Skeletal muscle tissue (tissue), 4 donors: ENCODE measurements around the gene ANKRD11. TPM values are rescaled to one million over a fixed set of nuclear protein-coding genes. Genes with fewer than 3 reads are reported as not detected.
"Not testable (repeated sequence)": the region's sequence is repeated elsewhere in the genome, so short reads cannot be mapped to it uniquely, and the experiment has no call there.

Source experiments
- H3K27ac ChIP-seq: one replicate; pipeline ENCODE4 v1.7.0; 2013; ENCODE audit warnings: mild to moderate bottlenecking, low read depth, low read length, inconsistent platforms
- H3K27me3 ChIP-seq, 3 donors: one replicate each; pipeline ENCODE4 v1.7.0; 2013; ENCODE audit warnings: low read length in 3 of 3; ENCODE audit not compliant: control insufficient read depth in 3 of 3, insufficient read depth in 3 of 3
- H3K36me3 ChIP-seq, 3 donors: one replicate each; pipeline ENCODE4 v1.7.0; 2013; ENCODE audit warnings: low read length in 3 of 3; ENCODE audit not compliant: control insufficient read depth in 3 of 3, insufficient read depth in 3 of 3
- H3K4me1 ChIP-seq, 3 donors: one replicate each; pipeline ENCODE4 v1.7.0; 2013; ENCODE audit warnings: low read length in 3 of 3, mild to moderate bottlenecking in 3 of 3; ENCODE audit not compliant: control insufficient read depth in 3 of 3, insufficient read depth in 3 of 3
- H3K4me3 ChIP-seq, 3 donors: one replicate each; pipeline ENCODE4 v1.7.0; 2013; ENCODE audit warnings: low read length in 3 of 3
- H3K9ac ChIP-seq, 3 donors: one replicate each; pipeline ENCODE4 v1.7.0; 2013; ENCODE audit warnings: low read length in 3 of 3, mild to moderate bottlenecking in 3 of 3, moderate library complexity in 2 of 3, low read depth in 1 of 3
- H3K9me3 ChIP-seq, 3 donors: one replicate each; pipeline ENCODE4 v1.7.0; 2013; ENCODE audit warnings: low read length in 3 of 3; ENCODE audit not compliant: control insufficient read depth in 3 of 3
- total RNA-seq: library from RNA; depleted of rRNA; stranded (reverse); fragments of >200 nt; gene quantifications from one replicate; pipeline ENCODE4 v1.2.3, GENCODE V29; 2014
- donor health status: Osteomylitis.

ANKRD11 gene
- total RNA-seq, 1 donor from 2014 or later = 21.4 TPM

- Histone ChIP-seq H3K36me3 (peaks cover 0 to 4% (median 0%) of the 10 kb centered on the region in 3 donors), H3K27ac (no peak overlapping the region), H3K4me3 (no peak overlapping the region), H3K4me1 (peaks cover 46 to 78% (median 64%) of the 10 kb centered on the region in 3 donors), H3K27me3 (no peaks in the 10 kb centered on the region), H3K9me3 (no peaks in the 10 kb centered on the region), H3K9ac (peak overlapping the region in 1 of 3 donors; percentile 25)
These were observed 122.8 kb downstream of the ANKRD11 start for GRCh38 chr16:89367538-89367915.

GRCh38 chr16:89366561-89367537 lies 123.5 kb downstream of the ANKRD11 start:
- Histone ChIP-seq H3K9me3 (no peaks in the 10 kb centered on the region), H3K27ac (no peak overlapping the region), H3K4me1 (peaks cover 51 to 78% (median 67%) of the 10 kb centered on the region in 3 donors)

GRCh38 chr16:89365996-89366395 lies 124.4 kb downstream of the ANKRD11 start:
- no peaks in the 10 kb centered on the region for H3K9me3 ChIP-seq
- no peaks in the 10 kb centered on the region for H3K27me3 ChIP-seq
- peaks cover 58 to 78% (median 70%) of the 10 kb centered on the region in 3 donors for H3K4me1 ChIP-seq
- H3K27ac ChIP-seq = no peak overlapping the region
- H3K36me3 ChIP-seq = no peaks in the 10 kb centered on the region
- no peak overlapping the region for H3K9ac ChIP-seq
- no peak overlapping the region for H3K4me3 ChIP-seq

More at GRCh38 chr16:89366561-89367537, 123.5 kb downstream of the ANKRD11 start:
- H3K36me3 ChIP-seq = peaks cover 0 to 4% (median 0%) of the 10 kb centered on the region in 3 donors
- no peak overlapping the region for H3K4me3 ChIP-seq
- H3K27me3 ChIP-seq = no peaks in the 10 kb centered on the region
- no peak overlapping the region for H3K9ac ChIP-seq

- Histone ChIP-seq H3K4me3 (no peak overlapping the region), H3K27me3 (no peaks in the 10 kb centered on the region), H3K9me3 (no peaks in the 10 kb centered on the region), H3K9ac (no peak overlapping the region), H3K36me3 (no peaks in the 10 kb centered on the region), H3K4me1 (peaks cover 64 to 78% (median 73%) of the 10 kb centered on the region in 3 donors), H3K27ac (no peak overlapping the region)
These were observed 125.3 kb downstream of the ANKRD11 start for GRCh38 chr16:89365044-89365467.

GRCh38 chr16:89364606-89365005 lies 125.8 kb downstream of the ANKRD11 start:
- H3K36me3 ChIP-seq = no peaks in the 10 kb centered on the region
- H3K9ac ChIP-seq = peak overlapping the region in 1 of 3 donors; percentile 8
- H3K27ac ChIP-seq = no peak overlapping the region
- H3K9me3 ChIP-seq = no peaks in the 10 kb centered on the region
- H3K4me3 ChIP-seq = no peak overlapping the region
- no peaks in the 10 kb centered on the region for H3K27me3 ChIP-seq
- H3K4me1 ChIP-seq = peaks cover 64 to 78% (median 73%) of the 10 kb centered on the region in 3 donors

GRCh38 chr16:89363621-89364393 lies 126.6 kb downstream of the ANKRD11 start:
- Histone ChIP-seq H3K4me3 (peak overlapping the region in 2 of 3 donors; percentile 4 to 22), H3K36me3 (no peaks in the 10 kb centered on the region), H3K4me1 (peaks cover 64 to 78% (median 73%) of the 10 kb centered on the region in 3 donors), H3K27me3 (no peaks in the 10 kb centered on the region), H3K27ac (no peak overlapping the region), H3K9me3 (no peaks in the 10 kb centered on the region), H3K9ac (no peak overlapping the region)

- H3K4me3 ChIP-seq, H3K27me3 ChIP-seq, H3K9me3 ChIP-seq, H3K27ac ChIP-seq, H3K36me3 ChIP-seq, H3K9ac ChIP-seq: not testable (repeated sequence)
- H3K4me1 ChIP-seq = peaks cover 68 to 79% (median 76%) of the 10 kb centered on the region in 3 donors
These were observed 127.7 kb downstream of the ANKRD11 start for GRCh38 chr16:89362540-89363223.

- no peak overlapping the region for H3K4me3 ChIP-seq
- H3K36me3 ChIP-seq = no peaks in the 10 kb centered on the region
- no peak overlapping the region for H3K27ac ChIP-seq
- H3K27me3 ChIP-seq = no peaks in the 10 kb centered on the region
- no peaks in the 10 kb centered on the region for H3K9me3 ChIP-seq
- peak overlapping the region in 1 of 3 donors; percentile 3 for H3K9ac ChIP-seq
- peaks cover 68 to 79% (median 76%) of the 10 kb centered on the region in 3 donors for H3K4me1 ChIP-seq
These were observed 128.4 kb downstream of the ANKRD11 start for GRCh38 chr16:89361751-89362539.
